ENCODE results near the gene NFKB1. TPM values are rescaled to one million over a fixed set of nuclear protein-coding genes. Genes with fewer than 3 reads are reported as not detected.

The NFKB1 gene
- total RNA-seq, 6 experiments from 2014 or later: 21.7 to 31.3 (median 27.5) TPM

DNA sequence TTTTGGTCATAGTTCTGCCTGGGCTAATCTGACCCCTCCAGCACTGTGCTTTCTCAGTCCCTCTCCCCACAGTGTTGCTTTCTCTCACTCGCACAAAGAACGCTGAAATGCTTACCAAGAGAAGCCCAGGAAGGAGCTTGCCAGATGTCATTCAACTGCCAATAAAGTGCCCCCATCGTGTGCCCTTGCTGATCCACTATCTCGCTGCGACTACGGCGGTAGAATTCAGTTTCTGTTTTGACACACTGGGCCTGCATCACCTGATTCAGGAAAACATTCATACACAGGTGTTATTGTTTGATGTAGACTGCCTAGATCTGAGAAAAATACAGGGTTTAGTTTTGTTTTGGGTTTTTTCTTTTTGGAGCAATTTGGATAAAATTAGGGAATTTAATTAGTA lies 138.4 kb downstream of the NFKB1 start:
- no peaks in the 10 kb centered on the region for H3K9me3 Mint-ChIP-seq
- H3K4me1 Mint-ChIP-seq (ENCODE audit: low read depth): peaks cover 78% of the 10 kb centered on the region
- H3K4me3 Mint-ChIP-seq: peak overlapping the region; percentile 13; the same call in 1 of the 2 replicates

GRCh38 chr4:102640669-102641068 lies 139.5 kb downstream of the NFKB1 start:
- peak overlapping the region; percentile 85 for H3K27ac Mint-ChIP-seq
- peaks cover 85% of the 10 kb centered on the region for H3K4me1 Mint-ChIP-seq (ENCODE audit: low read depth)
- no peaks in the 10 kb centered on the region for H3K9me3 Mint-ChIP-seq

More for the DNA sequence above, 138.4 kb downstream of the NFKB1 start:
- H3K36me3 Mint-ChIP-seq (ENCODE audit: low read depth): peaks cover 45% of the 10 kb centered on the region
- H3K27me3 Mint-ChIP-seq (ENCODE audit: insufficient read depth): no peaks in the 10 kb centered on the region; the same call in none of the 2 replicates
- peak overlapping the region; percentile 39 for H3K27ac Mint-ChIP-seq
- DNase-seq: no peak
- no peak for TF ChIP-seq CTCF (IDR thresholded peaks at IDR 0.05)

DNA sequence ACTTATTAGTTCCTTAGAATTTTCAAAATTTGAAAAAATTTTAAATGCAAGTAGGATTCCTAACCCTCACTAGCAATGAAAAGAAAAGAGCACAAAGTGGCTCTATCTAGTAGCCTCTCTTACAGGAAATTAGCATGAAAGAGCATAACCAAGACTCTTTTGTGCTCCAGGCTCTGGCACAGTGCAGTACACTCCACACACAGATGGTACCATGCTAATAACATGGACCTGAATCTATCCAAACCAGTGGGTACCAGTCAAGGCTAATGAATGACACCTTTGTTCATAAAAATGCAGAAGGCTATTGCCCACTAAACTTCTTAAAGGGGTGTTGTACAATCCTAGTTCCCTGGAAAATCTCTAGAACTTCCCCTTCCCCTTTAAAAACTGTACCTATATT lies 140.6 kb downstream of the NFKB1 start:
- Mint-ChIP-seq H3K4me1 (ENCODE audit: low read depth) (peaks cover 87% of the 10 kb centered on the region), H3K27me3 (ENCODE audit: insufficient read depth) (no peaks in the 10 kb centered on the region; the same call in none of the 2 replicates), H3K4me3 (peak overlapping the region; percentile 79), H3K36me3 (ENCODE audit: low read depth) (peaks cover 58% of the 10 kb centered on the region), H3K9me3 (no peaks in the 10 kb centered on the region), H3K27ac (peak overlapping the region; percentile 85)
- TF ChIP-seq CTCF (IDR thresholded peaks at IDR 0.05): no peak
- no peak for DNase-seq

More at GRCh38 chr4:102640669-102641068, 139.5 kb downstream of the NFKB1 start:
- no peaks in the 10 kb centered on the region; the same call in none of the 2 replicates for H3K27me3 Mint-ChIP-seq (ENCODE audit: insufficient read depth)
- DNase-seq: peak; percentile 60
- H3K4me3 Mint-ChIP-seq: peak overlapping the region; percentile 55
- TF ChIP-seq CTCF (IDR thresholded peaks at IDR 0.05): no peak
- H3K36me3 Mint-ChIP-seq (ENCODE audit: low read depth): peaks cover 51% of the 10 kb centered on the region

DNA sequence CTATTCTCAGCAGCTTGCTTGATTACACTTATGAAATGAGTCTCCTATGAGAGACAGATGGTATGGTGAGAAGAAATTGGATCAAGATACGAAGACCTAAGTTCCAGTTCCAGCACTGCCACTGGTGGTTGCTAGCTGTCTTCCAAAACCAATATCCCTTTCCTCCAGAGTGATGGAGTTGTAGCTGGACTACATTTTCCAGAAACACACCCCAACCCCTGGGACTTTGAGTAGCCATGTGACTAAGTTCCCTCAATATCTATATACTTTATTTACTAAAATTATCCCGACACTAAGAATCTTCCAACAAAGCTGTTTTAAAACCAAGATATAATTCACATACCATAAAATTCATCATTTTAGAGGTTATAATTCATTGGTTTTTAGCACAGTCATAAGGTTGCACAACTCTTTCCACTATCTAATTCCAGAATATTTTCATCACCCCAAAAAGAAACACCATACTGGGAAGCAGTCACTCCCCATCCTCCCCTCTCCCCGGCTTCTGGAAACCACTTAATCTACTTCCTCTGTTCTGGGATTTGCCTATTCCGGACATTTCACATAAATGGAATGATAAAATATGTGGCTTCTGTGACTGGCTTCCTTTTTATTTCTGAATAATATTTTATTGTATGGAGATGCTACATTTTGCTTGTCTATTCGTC lies 141.6 kb downstream of the NFKB1 start:
- TF ChIP-seq CTCF (IDR thresholded peaks at IDR 0.05): no peak
- peak; percentile 59 for DNase-seq
- Mint-ChIP-seq H3K9me3 (no peaks in the 10 kb centered on the region), H3K4me3 (peak overlapping the region; percentile 79), H3K27me3 (ENCODE audit: insufficient read depth) (no peaks in the 10 kb centered on the region; the same call in none of the 2 replicates), H3K36me3 (ENCODE audit: low read depth) (peaks cover 48% of the 10 kb centered on the region), H3K4me1 (ENCODE audit: low read depth) (peaks cover 78% of the 10 kb centered on the region), H3K27ac (peak overlapping the region; percentile 85)

GRCh38 chr4:102647117-102647516 lies 146.0 kb downstream of the NFKB1 start:
- Mint-ChIP-seq H3K9me3 (no peaks in the 10 kb centered on the region), H3K4me1 (ENCODE audit: low read depth) (peaks cover 45% of the 10 kb centered on the region), H3K36me3 (ENCODE audit: low read depth) (peaks cover 49% of the 10 kb centered on the region), H3K27ac (no peak overlapping the region), H3K27me3 (ENCODE audit: insufficient read depth) (no peaks in the 10 kb centered on the region; the same call in 1 of the 2 replicates), H3K4me3 (no peak overlapping the region)
- TF ChIP-seq CTCF (IDR thresholded peaks at IDR 0.05): no peak
- no peak for DNase-seq

All from HFFc6 (cell line).